GM12878 (cell line): ENCODE measurements around the gene CATSPERD. TPM values are rescaled to one million over a fixed set of nuclear protein-coding genes. Genes with fewer than 3 reads are reported as not detected.

Source experiments
- ATAC-seq: fragments of 200-7000 bp; cut with Tn5 transposase; 3 replicates; pipeline ENCODE4 v1.9.1; 2020; ENCODE audit warnings: mild to moderate bottlenecking, moderate library complexity
- BruUV-seq: library from RNA; stranded (reverse); fragments of 400-500 nt; replicated peaks from 2 replicates; lab custom pipeline; 2021; lab: Mats Ljungman, UMichigan
- CTCF ChIA-PET: fragments of 300-600 bp; sonication (Branson Sonifier 250); formaldehyde crosslinking; extraction: SDS; loops from one replicate; lab custom pipeline; 2021; ENCODE audit warnings: inconsistent platforms; lab: Yijun Ruan, JAX
- POLR2A ChIA-PET: fragments of 350-600 bp; formaldehyde crosslinking; extraction: SDS; loops from one replicate; lab custom pipeline; 2021; ENCODE audit warnings: inconsistent platforms; lab: Charles Lee
- RAD21 ChIA-PET: fragments of 300-600 bp; sonication (Branson Sonifier 250); formaldehyde crosslinking; loops from one replicate; lab custom pipeline; 2023; ENCODE audit warnings: antibody characterized with exemption; ENCODE audit not compliant: unreplicated experiment; lab: Charles Lee
- SMC1A ChIA-PET: fragments of 300-600 bp; sonication (Branson Sonifier 250); formaldehyde crosslinking; loops from one replicate; lab custom pipeline; 2023; ENCODE audit not compliant: unreplicated experiment, uncharacterized antibody; lab: Charles Lee
- DNase-seq: peaks from one replicate; pipeline ENCODE4 v3.0.0-alpha.2; 2011; ENCODE audit warnings: low read depth, low spot score
- FAIRE-seq: peaks from 3 replicates; lab custom pipeline; 2011; peaks lifted over from hg19 to GRCh38; lab: Jason Lieb, UNC
- H2AFZ ChIP-seq: 2 replicates; pipeline ENCODE4 v1.6.0; 2011; ENCODE audit warnings: low read depth, low read length, control low read depth; ENCODE audit not compliant: control insufficient read depth
- H3K27ac ChIP-seq: 2 replicates; pipeline ENCODE4 v1.5.1; 2011; ENCODE audit warnings: control low read depth; ENCODE audit not compliant: control insufficient read depth, insufficient read depth
- H3K27me3 ChIP-seq, 2 experiments: replicated peaks in 1 of 2; 2 replicates each; pipeline versions ENCODE4 v1.6.0 to v1.6.1; 2011; ENCODE audit warnings: low read length in 1 of 2; ENCODE audit not compliant: control insufficient read depth in 2 of 2, insufficient read depth in 2 of 2
- H3K36me3 ChIP-seq, 2 experiments: 2 replicates each; pipeline ENCODE4 v1.5.1; 2011; ENCODE audit warnings: low read length in 1 of 2; ENCODE audit not compliant: control insufficient read depth in 2 of 2, insufficient read depth in 2 of 2
- H3K4me1 ChIP-seq: 2 replicates; pipeline ENCODE4 v1.6.1; 2011; ENCODE audit warnings: mild to moderate bottlenecking, low read length, moderate library complexity, mixed read lengths; ENCODE audit not compliant: control insufficient read depth, insufficient read depth
- H3K4me2 ChIP-seq: 2 replicates; pipeline ENCODE4 v1.6.0; 2011; ENCODE audit warnings: control low read depth; ENCODE audit not compliant: control insufficient read depth, insufficient read depth
- H3K4me3 ChIP-seq: fragments of 200-600 bp; sonication (generic); 2 replicates; pipeline ENCODE4 v1.5.1; 2016
- H3K79me2 ChIP-seq: 2 replicates; pipeline ENCODE4 v1.6.0; 2011; ENCODE audit warnings: low read length; ENCODE audit not compliant: control insufficient read depth, insufficient read depth
- H3K9ac ChIP-seq: 2 replicates; pipeline ENCODE4 v1.8.0; 2011; ENCODE audit warnings: low read length, control low read depth, mixed read lengths; ENCODE audit not compliant: control insufficient read depth, insufficient read depth
- H3K9me3 ChIP-seq: replicated peaks from 3 replicates; pipeline ENCODE4 v1.5.1; 2011; ENCODE audit warnings: mild to moderate bottlenecking, low read length; ENCODE audit not compliant: control insufficient read depth, insufficient read depth
- H4K20me1 ChIP-seq: 2 replicates; pipeline ENCODE4 v1.6.0; 2011; ENCODE audit not compliant: control insufficient read depth, insufficient read depth
- ATF2 ChIP-seq: IDR thresholded peaks from 2 replicates; pipeline ENCODE4 v1.6.1; 2012; ENCODE audit warnings: low read length, inconsistent platforms
- BACH1 ChIP-seq: fragments of 450-650 bp; IDR thresholded peaks from 2 replicates; pipeline ENCODE4 v1.6.1; 2017; ENCODE audit warnings: mild to moderate bottlenecking, borderline replicate concordance
- CHD4 ChIP-seq: fragments of 200-600 bp; sonication (generic); IDR thresholded peaks from 2 replicates; pipeline ENCODE4 v1.6.1; 2016; ENCODE audit warnings: mild to moderate bottlenecking
- IRF4 ChIP-seq: IDR thresholded peaks from 2 replicates; pipeline ENCODE4 v1.6.1; 2011; ENCODE audit warnings: low read depth, low read length
- JUND ChIP-seq: IDR thresholded peaks from 2 replicates; pipeline ENCODE4 v1.6.1; 2012; ENCODE audit warnings: low read depth, mild to moderate bottlenecking, low read length, improper control_type of control experiment, moderate library complexity
- MAX ChIP-seq: IDR thresholded peaks from 2 replicates; pipeline ENCODE4 v1.6.1; 2012; ENCODE audit warnings: low read depth, low read length, improper control_type of control experiment
- MEF2B ChIP-seq: fragments of 450-650 bp; IDR thresholded peaks from 2 replicates; pipeline ENCODE4 v1.6.1; 2018; ENCODE audit warnings: mild to moderate bottlenecking, moderate library complexity; ENCODE audit not compliant: partially characterized antibody, poor library complexity, severe bottlenecking
- NFYB ChIP-seq: IDR thresholded peaks from 2 replicates; pipeline ENCODE4 v1.6.1; 2011; ENCODE audit warnings: low read depth, mild to moderate bottlenecking, low read length, improper control_type of control experiment, moderate library complexity; ENCODE audit not compliant: insufficient read depth
- POLR2AphosphoS2 ChIP-seq: IDR thresholded peaks from 2 replicates; pipeline ENCODE4 v1.6.1; 2011; ENCODE audit warnings: low read depth, mild to moderate bottlenecking, low read length, improper control_type of control experiment, moderate library complexity
- SMAD1 ChIP-seq: fragments of 450-650 bp; IDR thresholded peaks from 2 replicates; pipeline ENCODE4 v1.6.1; 2018; ENCODE audit warnings: mild to moderate bottlenecking, low read depth; ENCODE audit not compliant: partially characterized antibody
- SUZ12 ChIP-seq: fragments of 200-600 bp; sonication (generic); IDR thresholded peaks from one replicate; pipeline ENCODE4 v1.6.1; 2018; ENCODE audit warnings: antibody characterized with exemption, mild to moderate bottlenecking; ENCODE audit not compliant: unreplicated experiment
- USF2 ChIP-seq: IDR thresholded peaks from 2 replicates; pipeline ENCODE4 v1.6.1; 2011; ENCODE audit warnings: low read depth, low read length, improper control_type of control experiment, borderline replicate concordance
- YY1 ChIP-seq: IDR thresholded peaks from 2 replicates; pipeline ENCODE4 v1.6.1; 2011; ENCODE audit warnings: low read depth, mild to moderate bottlenecking, low read length
- ZNF24 ChIP-seq: fragments of 450-650 bp; IDR thresholded peaks from 2 replicates; pipeline ENCODE4 v1.6.1; 2017; ENCODE audit warnings: antibody characterized with exemption, mild to moderate bottlenecking
- ZNF687 ChIP-seq: fragments of 450-650 bp; IDR thresholded peaks from 2 replicates; pipeline ENCODE4 v1.6.1; 2017; ENCODE audit warnings: mild to moderate bottlenecking, moderate library complexity
- ZZZ3 ChIP-seq: IDR thresholded peaks from 2 replicates; pipeline ENCODE4 v1.6.1; 2011; ENCODE audit warnings: low read depth; ENCODE audit not compliant: control insufficient read depth, insufficient read length
- WGBS: methylation state at CpG from one replicate; pipeline ENCODE4 v1.1.6; 2016; ENCODE audit warnings: low lambda C conversion rate; ENCODE audit not compliant: insufficient replicate concordance, insufficient coverage; ENCODE audit errors: missing lambda C conversion rate; 5-methylcytosine and 5-hydroxymethylcytosine counted together
- in situ Hi-C: fragments of 300-500 bp; cut with MboI; formaldehyde crosslinking; loops from 9 replicates; pipeline ENCODE4 v1.14.3; 2018; ENCODE audit warnings: mixed read lengths
- intact Hi-C: fragments of 100-400 bp; cut with micrococcal nuclease; formaldehyde crosslinking; loops from one replicate; pipeline ENCODE4 v1.14.2; 2022; ENCODE audit not compliant: unreplicated experiment
- polyA plus RNA-seq, 11 experiments: library from polyadenylated mRNA; depleted of rRNA in 4 of 11; unstranded in 6 of 11; stranded (reverse) in 5 of 11; fragments of >200 nt; fragmentation: Nextera tagmentation in 4 of 11; fragmentation: Illumina TruSeq in 1 of 11; extraction: Ambion mirVana in 4 of 11; extraction: Trizol in 1 of 11; gene quantifications; 1 replicate in 1 of 11; 2 replicates in 10 of 11; pipeline versions ENCODE4 v1.2.1 to v1.2.3, GENCODE V29; 2011 to 2016; ENCODE audit warnings: inconsistent platforms in 2 of 11, missing spikeins in 2 of 11, low read depth in 1 of 11
- total RNA-seq, 4 experiments: library from RNA; depleted of rRNA in 3 of 4; stranded (reverse); fragments of >200 nt in 3 of 4; fragmentation: Illumina TruSeq in 1 of 4; extraction: Trizol in 1 of 4; gene quantifications; 2 replicates each; pipeline versions ENCODE4 v1.2.1 to v1.2.3, GENCODE V29; 2013 to 2021
- TF ChIP-seq, protein P1 (sequence below): fragments of 450-650 bp; IDR thresholded peaks from 2 replicates; pipeline ENCODE4 v1.6.1; 2017; ENCODE audit warnings: mild to moderate bottlenecking

Gene CATSPERD
- total and polyA plus RNA-seq, 10 of the 15 experiments (the other 5 are each of a cell fraction or from before 2014, with no cell fraction given): 0.02 to 0.38 (median 0.11) TPM; not detected in 5

GRCh38 chr19:5749505-5749904 is 29.1 kb downstream of the CATSPERD start:
- Histone ChIP-seq H3K36me3 (no peaks in the 10 kb centered on the region), H3K79me2 (no peaks in the 10 kb centered on the region), H3K4me1 (no peaks in the 10 kb centered on the region), H3K27ac (no peak overlapping the region), H3K27me3 (no peaks in the 10 kb centered on the region), H4K20me1 (no peaks in the 10 kb centered on the region), H3K9ac (no peak overlapping the region), H3K9me3 (no peaks in the 10 kb centered on the region), H2AFZ (no peak overlapping the region), H3K4me2 (no peak overlapping the region), H3K4me3 (no peak overlapping the region)
- SMC1A ChIA-PET: interaction anchor here (0.9 kb wide), 1 partner anchor 228 kb away, joined by 4 read pairs; the partner anchor contains the start of gene RANBP3
- intact Hi-C loops: no loop called here
- no TSS peak for BruUV-seq
- no peak for DNase-seq
- ATAC-seq: no peak
- WGBS: 45% methylated on average over 5 of the region's 5 CpGs
- in situ Hi-C loops: no loop called here
- RAD21 ChIA-PET: no interaction called here
- POLR2A ChIA-PET: no interaction called here
- CTCF ChIA-PET: interaction anchor here (0.6 to 0.9 kb wide), 2 partner anchors 9 to 357 kb away, joined by 3 to 6 read pairs; no protein-coding TSS in a partner anchor
- FAIRE-seq: no peak
- no peak for TF ChIP-seq BACH1
- TF ChIP-seq USF2: no peak
- TF ChIP-seq ZNF687: no peak
- no peak for TF ChIP-seq IRF4
- TF ChIP-seq YY1: no peak
- TF ChIP-seq ZNF24: no peak
- TF ChIP-seq, protein P1, sequence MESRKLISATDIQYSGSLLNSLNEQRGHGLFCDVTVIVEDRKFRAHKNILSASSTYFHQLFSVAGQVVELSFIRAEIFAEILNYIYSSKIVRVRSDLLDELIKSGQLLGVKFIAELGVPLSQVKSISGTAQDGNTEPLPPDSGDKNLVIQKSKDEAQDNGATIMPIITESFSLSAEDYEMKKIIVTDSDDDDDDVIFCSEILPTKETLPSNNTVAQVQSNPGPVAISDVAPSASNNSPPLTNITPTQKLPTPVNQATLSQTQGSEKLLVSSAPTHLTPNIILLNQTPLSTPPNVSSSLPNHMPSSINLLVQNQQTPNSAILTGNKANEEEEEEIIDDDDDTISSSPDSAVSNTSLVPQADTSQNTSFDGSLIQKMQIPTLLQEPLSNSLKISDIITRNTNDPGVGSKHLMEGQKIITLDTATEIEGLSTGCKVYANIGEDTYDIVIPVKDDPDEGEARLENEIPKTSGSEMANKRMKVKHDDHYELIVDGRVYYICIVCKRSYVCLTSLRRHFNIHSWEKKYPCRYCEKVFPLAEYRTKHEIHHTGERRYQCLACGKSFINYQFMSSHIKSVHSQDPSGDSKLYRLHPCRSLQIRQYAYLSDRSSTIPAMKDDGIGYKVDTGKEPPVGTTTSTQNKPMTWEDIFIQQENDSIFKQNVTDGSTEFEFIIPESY: no peak
- TF ChIP-seq MAX: no peak
- no peak for TF ChIP-seq JUND
- TF ChIP-seq MEF2B: no peak
- TF ChIP-seq ATF2: no peak
- no peak for TF ChIP-seq SMAD1
- no peak for TF ChIP-seq ZZZ3
- no peak for TF ChIP-seq SUZ12
- no peak for TF ChIP-seq POLR2AphosphoS2
- no peak for TF ChIP-seq NFYB
- no peak for TF ChIP-seq CHD4
